B cell (primary cell): ENCODE data around the gene IRS2. TPM values are rescaled to one million over a fixed set of nuclear protein-coding genes. Genes with fewer than 3 reads are reported as not detected.

Source experiments
- ATAC-seq: fragments of 200-7000 bp; cut with Tn5 transposase; one replicate; pipeline ENCODE4 v1.10.0; 2021; ENCODE audit warnings: low read depth, mild to moderate bottlenecking, moderate number of reproducible peaks, moderate library complexity
- CTCF ChIA-PET: fragments of 350-600 bp; sonication (Branson Sonifier 250); formaldehyde crosslinking; loops from one replicate; lab custom pipeline; 2021; ENCODE audit warnings: antibody characterized with exemption, inconsistent platforms; lab: Charles Lee
- POLR2A ChIA-PET: fragments of 350-600 bp; sonication (Branson Sonifier 250); formaldehyde crosslinking; loops from one replicate; lab custom pipeline; 2021; ENCODE audit warnings: antibody characterized with exemption; lab: Charles Lee
- DNase-seq: peaks from one replicate; pipeline ENCODE4 v3.0.0; 2013
- H2AFZ ChIP-seq: 2 replicates; pipeline ENCODE4 v1.6.1; 2012; ENCODE audit warnings: mild to moderate bottlenecking, low read depth, low read length; ENCODE audit not compliant: insufficient read depth, poor library complexity, severe bottlenecking
- H3K27ac ChIP-seq, 2 donors: 1 replicate in 1 of 2; 2 replicates in 1 of 2; pipeline ENCODE4 v1.5.1; 2012 to 2013; ENCODE audit warnings: low read length in 2 of 2, mild to moderate bottlenecking in 2 of 2, moderate library complexity in 1 of 2
- H3K27me3 ChIP-seq, 4 experiments: fragments of 200-600 bp in 1 of 4; sonication (generic) in 1 of 4; replicated peaks in 1 of 4; 1 replicate in 2 of 4; 2 replicates in 2 of 4; pipeline versions ENCODE4 v1.6.1 to v1.7.0; 2013 to 2016; ENCODE audit warnings: low read length in 3 of 4, mild to moderate bottlenecking in 2 of 4, mixed read lengths in 1 of 4, moderate library complexity in 1 of 4; ENCODE audit not compliant: insufficient read depth in 4 of 4, control insufficient read depth in 3 of 4; ENCODE audit errors: control extremely low read depth in 1 of 4
- H3K36me3 ChIP-seq, 2 experiments: replicated peaks in 1 of 2; 1 replicate in 1 of 2; 2 replicates in 1 of 2; pipeline versions ENCODE4 v1.6.1 to v1.7.1; 2013; ENCODE audit warnings: low read length in 1 of 2; ENCODE audit not compliant: insufficient read depth in 2 of 2, control insufficient read depth in 1 of 2; ENCODE audit errors: control extremely low read depth in 1 of 2, extremely low read depth in 1 of 2
- H3K4me1 ChIP-seq, 2 donors: fragments of 200-600 bp in 1 of 2; sonication (generic) in 1 of 2; 1 replicate in 1 of 2; 2 replicates in 1 of 2; pipeline versions ENCODE4 v1.5.1 to v1.6.1; 2013 to 2017; ENCODE audit warnings: low read length in 2 of 2; ENCODE audit not compliant: control insufficient read depth in 2 of 2, insufficient read depth in 2 of 2
- H3K4me2 ChIP-seq: replicated peaks from 2 replicates; pipeline ENCODE3; 2012; ENCODE audit warnings: mild to moderate bottlenecking, low read depth, low read length; ENCODE audit not compliant: poor library complexity, severe bottlenecking
- H3K4me3 ChIP-seq, 5 experiments: fragments of 200-600 bp in 1 of 5; sonication (generic) in 1 of 5; 1 replicate in 3 of 5; 2 replicates in 2 of 5; pipeline versions ENCODE4 v1.5.1 to v1.7.0; 2011 to 2016; ENCODE audit warnings: low read length in 4 of 5, mild to moderate bottlenecking in 4 of 5, low read depth in 2 of 5, control low read depth in 1 of 5, moderate library complexity in 1 of 5; ENCODE audit not compliant: insufficient read depth in 1 of 5; ENCODE audit errors: control extremely low read depth in 1 of 5, extremely low read depth in 1 of 5
- H3K79me2 ChIP-seq: fragments of 200-600 bp; sonication (generic); one replicate; pipeline ENCODE4 v1.6.0; 2016; ENCODE audit warnings: low read length; ENCODE audit not compliant: control insufficient read depth, insufficient read depth
- H3K9ac ChIP-seq: fragments of 200-600 bp; sonication (generic); 2 replicates; pipeline ENCODE4 v1.6.1; 2017; ENCODE audit warnings: mild to moderate bottlenecking, low read length, moderate library complexity
- H3K9me3 ChIP-seq, 3 donors: one replicate each; pipeline versions ENCODE4 v1.6.1 to v1.7.1; 2013; ENCODE audit warnings: low read length in 2 of 3; ENCODE audit not compliant: control insufficient read depth in 2 of 3, insufficient read depth in 1 of 3; ENCODE audit errors: control extremely low read depth in 1 of 3
- H4K20me1 ChIP-seq: 2 replicates; pipeline ENCODE4 v1.6.0; 2012; ENCODE audit warnings: mild to moderate bottlenecking, low read length; ENCODE audit not compliant: insufficient read depth, control insufficient read depth, poor library complexity, severe bottlenecking
- H3K27ac Mint-ChIP-seq: one replicate; pipeline ENCODE4 v1.8.0; 2021; ENCODE audit warnings: mixed read lengths
- H3K27me3 Mint-ChIP-seq: one replicate; pipeline ENCODE4 v1.8.0; 2021; ENCODE audit warnings: mixed read lengths
- H3K4me1 Mint-ChIP-seq: one replicate; pipeline ENCODE4 v1.8.0; 2021; ENCODE audit warnings: mixed read lengths
- H3K4me3 Mint-ChIP-seq: one replicate; pipeline ENCODE4 v1.8.0; 2021; ENCODE audit warnings: mixed read lengths
- H3K9me3 Mint-ChIP-seq: one replicate; pipeline ENCODE4 v1.8.0; 2022; ENCODE audit warnings: mixed read lengths; ENCODE audit not compliant: insufficient read depth
- CTCF ChIP-seq: fragments of 200-600 bp; IDR thresholded peaks from one replicate; pipeline ENCODE4 v1.8.0; 2022; ENCODE audit warnings: antibody characterized with exemption, mild to moderate bottlenecking
- EZH2 ChIP-seq: IDR thresholded peaks from 2 replicates; pipeline ENCODE4 v1.6.1; 2012; ENCODE audit warnings: borderline replicate concordance, low read depth, mild to moderate bottlenecking, moderate library complexity, low read length; ENCODE audit not compliant: insufficient read depth, poor library complexity, severe bottlenecking
- WGBS: methylation state at CpG from one replicate; pipeline ENCODE4 v1.1.5; 2013; ENCODE audit warnings: missing lambda C conversion rate; ENCODE audit not compliant: insufficient coverage; 5-methylcytosine and 5-hydroxymethylcytosine counted together
- intact Hi-C: fragments of 100-400 bp; cut with micrococcal nuclease; formaldehyde crosslinking; loops from one replicate; pipeline ENCODE4 v1.10.0; 2022
- polyA plus RNA-seq: library from polyadenylated mRNA; depleted of rRNA; stranded (reverse); fragments of >200 nt; gene quantifications from 2 replicates; pipeline ENCODE4 v1.2.3, GENCODE V29; 2012
- total RNA-seq, 2 donors: library from RNA; stranded (reverse); fragments of 120-200 nt in 1 of 2; gene quantifications; 1 replicate in 1 of 2; 2 replicates in 1 of 2; pipeline versions ENCODE4 v1.2.3 to v1.2.4, GENCODE V29; 2013 to 2022

The IRS2 gene
- total and polyA plus RNA-seq, 2 donors (not counting 1 experiment from before 2014, with no cell fraction given): 5.8 to 26.9 TPM

GRCh38 chr13:109740121-109740520 is 46.3 kb downstream of the IRS2 start:
- peaks cover 0 to 2% (median 0%) of the 10 kb centered on the region in 4 experiments for H3K27me3 ChIP-seq
- no peaks in the 10 kb centered on the region for H3K79me2 ChIP-seq
- 37% methylated on average over 7 of the region's 9 CpGs for WGBS
- H3K36me3 ChIP-seq: no peaks in the 10 kb centered on the region
- no peak for TF ChIP-seq CTCF
- no peak for TF ChIP-seq EZH2
- ChIA-PET CTCF (no interaction called here), POLR2A (no interaction called here)
- peaks cover 0 to 11% (median 0%) of the 10 kb centered on the region in 3 donors for H3K9me3 ChIP-seq
- no peak overlapping the region for H2AFZ ChIP-seq
- DNase-seq (no peak), ATAC-seq (no peak)
- no peaks in the 10 kb centered on the region for H3K9me3 Mint-ChIP-seq
- H3K9ac ChIP-seq: no peak overlapping the region
- H3K4me1 Mint-ChIP-seq: no peaks in the 10 kb centered on the region
- H3K4me1 ChIP-seq: no peaks in the 10 kb centered on the region
- no peak overlapping the region for H3K4me2 ChIP-seq
- peaks cover 12% of the 10 kb centered on the region for H3K27me3 Mint-ChIP-seq
- no peak overlapping the region for H3K27ac Mint-ChIP-seq
- H3K4me3 Mint-ChIP-seq: no peak overlapping the region
- intact Hi-C loops: no loop called here
- no peak overlapping the region for H3K4me3 ChIP-seq
- no peak overlapping the region for H3K27ac ChIP-seq
- no peaks in the 10 kb centered on the region for H4K20me1 ChIP-seq

DNA sequence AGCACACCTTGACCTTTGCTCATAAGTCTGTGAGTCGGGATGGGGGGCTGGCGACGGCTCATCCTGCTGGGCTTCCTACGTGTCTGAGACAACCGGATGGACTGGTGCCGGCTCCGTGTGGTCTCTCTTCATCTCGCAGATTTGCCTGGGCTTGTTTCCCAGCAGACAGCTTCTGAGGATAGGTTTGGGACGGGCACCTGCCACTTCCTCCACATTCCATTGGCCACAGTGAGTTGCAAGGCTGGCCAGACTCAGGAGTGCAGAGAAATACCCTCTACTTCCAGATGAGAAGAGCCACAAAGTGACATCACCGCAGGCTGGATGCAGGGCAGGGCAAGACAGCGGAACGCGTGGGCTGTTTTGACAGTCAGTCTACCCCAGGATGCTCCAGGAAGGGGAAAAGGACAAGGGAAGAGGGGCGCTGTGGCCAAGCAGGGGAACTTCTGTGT is 48.1 kb downstream of the IRS2 start:
- Histone ChIP-seq H3K4me3 (no peak overlapping the region), H2AFZ (no peak overlapping the region), H3K4me1 (no peaks in the 10 kb centered on the region), H3K9me3 (peaks cover 0 to 5% (median 0%) of the 10 kb centered on the region in 3 donors), H3K9ac (no peak overlapping the region), H3K4me2 (no peak overlapping the region), H3K79me2 (no peaks in the 10 kb centered on the region), H4K20me1 (no peaks in the 10 kb centered on the region), H3K27me3 (no peaks in the 10 kb centered on the region), H3K27ac (no peak overlapping the region), H3K36me3 (no peaks in the 10 kb centered on the region)
- Mint-ChIP-seq H3K9me3 (no peaks in the 10 kb centered on the region), H3K4me1 (no peaks in the 10 kb centered on the region), H3K27ac (no peak overlapping the region), H3K27me3 (peaks cover 13% of the 10 kb centered on the region), H3K4me3 (no peak overlapping the region)
- no peak for ATAC-seq
- DNase-seq: no peak
- POLR2A ChIA-PET: no interaction called here
- CTCF ChIA-PET: no interaction called here
- intact Hi-C loops: no loop called here
- 97% methylated on average over 13 of the region's 14 CpGs for WGBS
- TF ChIP-seq CTCF (no peak), EZH2 (no peak)
